Uterus (tissue), 4 donors: ENCODE data around the gene CUTA. TPM values are rescaled to one million over a fixed set of nuclear protein-coding genes. Genes with fewer than 3 reads are reported as not detected.

ENCODE experiments used
- DNase-seq, 2 donors: peaks; one replicate each; pipeline ENCODE4 v3.0.0-alpha.2; 2019 to 2020
- H3K27ac ChIP-seq, 2 donors: fragments of 200-600 bp; sonication (generic); 1 replicate in 1 of 2; 2 replicates in 1 of 2; pipeline ENCODE4 v1.5.1; 2016 to 2018
- H3K27me3 ChIP-seq, 2 donors: fragments of 200-600 bp; sonication (generic); one replicate each; pipeline ENCODE4 v1.5.1; 2018 to 2019; ENCODE audit warnings: control low read depth in 1 of 2
- H3K36me3 ChIP-seq, 2 donors: fragments of 200-600 bp; sonication (generic); one replicate each; pipeline ENCODE4 v1.5.1; 2019; ENCODE audit warnings: control low read depth in 1 of 2
- H3K4me1 ChIP-seq, 2 donors: fragments of 200-600 bp; sonication (generic); one replicate each; pipeline ENCODE4 v1.5.1; 2018 to 2019; ENCODE audit warnings: control low read depth in 1 of 2
- H3K4me3 ChIP-seq, 2 donors: fragments of 200-600 bp; sonication (generic); 1 replicate in 1 of 2; 2 replicates in 1 of 2; pipeline ENCODE4 v1.5.1; 2018 to 2019; ENCODE audit warnings: mild to moderate bottlenecking in 1 of 2
- H3K9me3 ChIP-seq, 2 donors: fragments of 200-600 bp; sonication (generic); one replicate each; pipeline ENCODE4 v1.5.1; 2019; ENCODE audit warnings: control low read depth in 1 of 2
- POLR2A ChIP-seq, 2 donors: fragments of 450-650 bp; IDR thresholded peaks; one replicate each; pipeline ENCODE4 v1.6.1; 2016; ENCODE audit warnings: antibody characterized with exemption in 2 of 2, mild to moderate bottlenecking in 1 of 2, moderate library complexity in 1 of 2
- intact Hi-C: fragments of 100-400 bp; cut with DNase I; formaldehyde crosslinking; loops from one replicate; pipeline ENCODE4 v1.15.1; 2023; ENCODE audit warnings: low total_unique reads
- total RNA-seq, 4 donors: library from RNA; depleted of rRNA in 3 of 4; stranded (reverse); fragments of >200 nt in 3 of 4; gene quantifications; one replicate each; pipeline versions ENCODE4 v1.1.0 to v1.2.4, GENCODE V29; 2014 to 2023
- TF ChIP-seq, protein P1 (sequence below), 4 experiments: fragments of 200-600 bp in 2 of 4; fragments of 450-650 bp in 2 of 4; sonication (generic) in 2 of 4; IDR thresholded peaks; one replicate each; pipeline ENCODE4 v1.5.1; 2016 to 2019; ENCODE audit warnings: antibody characterized with exemption in 4 of 4, mild to moderate bottlenecking in 2 of 4, moderate library complexity in 1 of 4
- donor health status: DM: yes; HTN: yes; CAD: no.

Gene CUTA
- total RNA-seq, 4 donors from 2014 or later: 10.8 to 135 (median 72.7) TPM

GRCh38 chr6:33425668-33426577 is 8.0 kb upstream of the CUTA start:
- intact Hi-C loops: loop anchor here (10.0 kb wide), 1 partner anchor 131 kb away; the partner anchor contains the start of gene RGL2
- Histone ChIP-seq H3K4me1 (peaks cover 14 to 18% of the 10 kb centered on the region in 2 donors), H3K9me3 (no peaks in the 10 kb centered on the region), H3K27me3 (no peaks in the 10 kb centered on the region), H3K4me3 (peak overlapping the region; percentile 67 to 71), H3K27ac (peak overlapping the region; percentile 95 to 99), H3K36me3 (no peaks in the 10 kb centered on the region)
- peak; percentile 88 to 90 for DNase-seq
- TF ChIP-seq, protein P1, sequence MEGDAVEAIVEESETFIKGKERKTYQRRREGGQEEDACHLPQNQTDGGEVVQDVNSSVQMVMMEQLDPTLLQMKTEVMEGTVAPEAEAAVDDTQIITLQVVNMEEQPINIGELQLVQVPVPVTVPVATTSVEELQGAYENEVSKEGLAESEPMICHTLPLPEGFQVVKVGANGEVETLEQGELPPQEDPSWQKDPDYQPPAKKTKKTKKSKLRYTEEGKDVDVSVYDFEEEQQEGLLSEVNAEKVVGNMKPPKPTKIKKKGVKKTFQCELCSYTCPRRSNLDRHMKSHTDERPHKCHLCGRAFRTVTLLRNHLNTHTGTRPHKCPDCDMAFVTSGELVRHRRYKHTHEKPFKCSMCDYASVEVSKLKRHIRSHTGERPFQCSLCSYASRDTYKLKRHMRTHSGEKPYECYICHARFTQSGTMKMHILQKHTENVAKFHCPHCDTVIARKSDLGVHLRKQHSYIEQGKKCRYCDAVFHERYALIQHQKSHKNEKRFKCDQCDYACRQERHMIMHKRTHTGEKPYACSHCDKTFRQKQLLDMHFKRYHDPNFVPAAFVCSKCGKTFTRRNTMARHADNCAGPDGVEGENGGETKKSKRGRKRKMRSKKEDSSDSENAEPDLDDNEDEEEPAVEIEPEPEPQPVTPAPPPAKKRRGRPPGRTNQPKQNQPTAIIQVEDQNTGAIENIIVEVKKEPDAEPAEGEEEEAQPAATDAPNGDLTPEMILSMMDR (IDR thresholded peaks at IDR 0.05): peak; percentile 45 to 75 (median 66)
- TF ChIP-seq POLR2A (IDR thresholded peaks at IDR 0.05): peak in 1 of 2 donors; percentile 55

- peak; percentile 55 to 57 for DNase-seq
- intact Hi-C loops: loop anchor here (10.0 kb wide), 1 partner anchor 130 kb away; the partner anchor contains the start of gene RGL2
- no peaks in the 10 kb centered on the region for H3K9me3 ChIP-seq
- H3K27me3 ChIP-seq: no peaks in the 10 kb centered on the region
- H3K36me3 ChIP-seq: no peaks in the 10 kb centered on the region
- peak overlapping the region; percentile 67 to 71 for H3K4me3 ChIP-seq
- peaks cover 11 to 18% of the 10 kb centered on the region in 2 donors for H3K4me1 ChIP-seq
- TF ChIP-seq POLR2A (IDR thresholded peaks at IDR 0.05): no peak
- TF ChIP-seq, protein P1 (IDR thresholded peaks at IDR 0.05): peak in 1 of 4 experiments; percentile 5
- H3K27ac ChIP-seq: peak overlapping the region; percentile 95 to 99
Measured at GRCh38 chr6:33424855-33425667, 7.2 kb upstream of the CUTA start.

DNA sequence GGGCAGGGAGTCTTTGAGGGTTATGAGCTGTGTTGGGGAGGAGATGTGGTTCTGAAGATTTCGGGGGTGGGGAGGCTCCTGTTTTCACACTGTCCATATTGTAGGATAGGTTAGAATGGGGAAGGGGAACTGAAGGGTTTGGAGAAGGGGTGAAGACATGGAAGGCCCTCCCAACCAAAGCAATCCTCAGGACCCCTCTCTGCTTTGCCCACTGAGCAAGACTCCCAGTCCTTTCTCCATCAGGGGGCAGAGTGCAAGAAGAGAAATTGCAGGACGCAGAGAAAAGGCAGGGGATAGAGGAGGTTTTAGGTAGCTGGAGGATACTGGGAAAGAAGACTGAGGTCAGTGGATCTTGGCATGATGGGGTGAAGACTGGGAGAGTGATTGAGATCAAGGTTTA is 5.9 kb upstream of the CUTA start:
- no peak for DNase-seq
- Histone ChIP-seq H3K36me3 (no peaks in the 10 kb centered on the region), H3K4me1 (peaks cover 15 to 22% of the 10 kb centered on the region in 2 donors), H3K9me3 (no peaks in the 10 kb centered on the region), H3K27ac (peak overlapping the region; percentile 95 to 99), H3K27me3 (no peaks in the 10 kb centered on the region), H3K4me3 (no peak overlapping the region)
- intact Hi-C loops: loop anchor here (10.0 kb wide), 1 partner anchor 129 kb away; the partner anchor contains the start of gene RGL2
- TF ChIP-seq, protein P1 (IDR thresholded peaks at IDR 0.05): no peak
- TF ChIP-seq POLR2A (IDR thresholded peaks at IDR 0.05): no peak

GRCh38 chr6:33421344-33421643 is 3.4 kb upstream of the CUTA start:
- Histone ChIP-seq H3K4me3 (no peak overlapping the region), H3K27ac (peak overlapping the region; percentile 99), H3K9me3 (no peaks in the 10 kb centered on the region), H3K27me3 (no peaks in the 10 kb centered on the region), H3K4me1 (peaks cover 19 to 23% of the 10 kb centered on the region in 2 donors), H3K36me3 (no peaks in the 10 kb centered on the region)
- DNase-seq: no peak
- TF ChIP-seq POLR2A (IDR thresholded peaks at IDR 0.05): no peak
- TF ChIP-seq, protein P1 (IDR thresholded peaks at IDR 0.05): no peak
- intact Hi-C loops: loop anchor here (10.0 kb wide), 1 partner anchor 126 kb away; the partner anchor contains the start of gene RGL2
